ENCODE measurements around the gene MPHOSPH10.
"Not testable (repeated sequence)": the region's sequence is repeated elsewhere in the genome, so short reads cannot be mapped to it uniquely, and the experiment has no call there.

The MPHOSPH10 gene

DNA sequence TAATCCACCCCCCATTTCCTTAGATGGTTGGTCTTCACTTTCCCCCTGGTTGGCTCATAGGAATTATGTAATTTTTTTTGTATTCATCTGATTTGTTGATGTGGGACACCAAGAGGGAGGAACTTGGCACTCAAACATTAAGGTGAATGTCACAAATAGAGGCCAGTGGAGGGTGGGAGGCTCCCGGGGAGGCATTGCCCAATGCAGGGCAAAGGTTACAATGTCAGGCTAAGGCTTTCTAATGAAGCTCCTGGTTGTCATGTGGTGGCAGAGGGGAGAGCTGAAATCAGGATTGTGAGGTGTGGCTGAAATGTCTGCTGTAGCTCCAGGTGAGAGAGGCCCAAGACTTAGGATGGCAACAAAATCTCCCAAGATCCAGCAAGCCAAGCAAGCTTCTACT, 42.7 kb downstream of the MPHOSPH10 start:
- H4K20me1 ChIP-seq (ENCODE audit: insufficient read depth, low read length, poor library complexity, severe bottlenecking): no peaks in the 10 kb centered on the region
- H3K27me3 ChIP-seq (ENCODE audit: insufficient read depth, low read length, poor library complexity, severe bottlenecking): no peaks in the 10 kb centered on the region
- no peaks in the 10 kb centered on the region for H3F3A ChIP-seq (ENCODE audit: low read depth)
- H2AFZ ChIP-seq (ENCODE audit: low read length): no peak overlapping the region
- no peaks in the 10 kb centered on the region for H3K9me3 ChIP-seq (ENCODE audit: insufficient read depth, low read depth, low read length)
- H3K9ac ChIP-seq (ENCODE audit: low read depth, low read length, poor library complexity, severe bottlenecking): no peak overlapping the region
- no peaks in the 10 kb centered on the region for H3K36me3 ChIP-seq (ENCODE audit: insufficient read depth, low read length)
- no peak for TF ChIP-seq CTCF (conservative IDR thresholded peaks at IDR 0.05; ENCODE audit: low read length)
- TF ChIP-seq EZH2phosphoT487 (IDR thresholded peaks at IDR 0.05; ENCODE audit: borderline replicate concordance): no peak
- H3K9me2 ChIP-seq (replicated peaks; ENCODE audit: low read depth, low read length): no peaks in the 10 kb centered on the region
- H3K4me2 ChIP-seq (ENCODE audit: low read depth, low read length, poor library complexity, severe bottlenecking): no peak overlapping the region
- peaks cover 12% of the 10 kb centered on the region for H3K4me1 ChIP-seq (ENCODE audit: insufficient read depth, low read length, poor library complexity, severe bottlenecking)
- H3K4me3 ChIP-seq (ENCODE audit: low read length, poor library complexity, severe bottlenecking): no peak overlapping the region
- no peaks in the 10 kb centered on the region for H3K79me2 ChIP-seq (ENCODE audit: insufficient read depth, low read length)

DNA sequence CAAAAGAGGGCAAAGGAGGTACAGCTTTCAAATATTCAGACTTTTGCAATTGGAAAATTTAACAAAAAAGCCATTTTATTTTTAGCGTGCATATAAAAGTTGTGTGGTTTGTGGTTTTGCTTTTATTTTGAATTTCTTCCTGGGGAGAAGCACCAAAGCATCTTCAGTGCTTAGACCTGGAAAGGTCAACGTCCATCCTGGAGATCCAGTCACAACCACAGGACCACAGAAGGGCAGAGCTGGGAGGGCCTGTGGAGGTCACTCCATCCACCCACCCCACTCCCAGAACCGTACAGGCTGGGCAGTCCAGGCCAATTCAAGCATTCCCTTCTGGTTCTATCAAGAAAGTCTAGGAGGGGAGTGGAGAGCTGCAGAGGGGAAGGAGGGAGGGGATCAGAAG, 43.8 kb downstream of the MPHOSPH10 start:
- peak overlapping the region; percentile 33 for H3K4me3 ChIP-seq (ENCODE audit: low read length, poor library complexity, severe bottlenecking)
- H2AFZ ChIP-seq (ENCODE audit: low read length): peak overlapping the region; percentile 85
- H3K4me2 ChIP-seq (ENCODE audit: low read depth, low read length, poor library complexity, severe bottlenecking): peak overlapping the region; percentile 61
- peaks cover 12% of the 10 kb centered on the region for H3K4me1 ChIP-seq (ENCODE audit: insufficient read depth, low read length, poor library complexity, severe bottlenecking)
- H4K20me1 ChIP-seq (ENCODE audit: insufficient read depth, low read length, poor library complexity, severe bottlenecking): no peaks in the 10 kb centered on the region
- no peaks in the 10 kb centered on the region for H3K79me2 ChIP-seq (ENCODE audit: insufficient read depth, low read length)
- H3K9me3 ChIP-seq (ENCODE audit: insufficient read depth, low read depth, low read length): no peaks in the 10 kb centered on the region
- no peaks in the 10 kb centered on the region for H3K9me2 ChIP-seq (replicated peaks; ENCODE audit: low read depth, low read length)
- TF ChIP-seq CTCF (conservative IDR thresholded peaks at IDR 0.05; ENCODE audit: low read length): no peak
- TF ChIP-seq EZH2phosphoT487 (IDR thresholded peaks at IDR 0.05; ENCODE audit: borderline replicate concordance): no peak
- H3K27me3 ChIP-seq (ENCODE audit: insufficient read depth, low read length, poor library complexity, severe bottlenecking): no peaks in the 10 kb centered on the region
- H3F3A ChIP-seq (ENCODE audit: low read depth): no peaks in the 10 kb centered on the region
- no peak overlapping the region for H3K9ac ChIP-seq (ENCODE audit: low read depth, low read length, poor library complexity, severe bottlenecking)
- no peaks in the 10 kb centered on the region for H3K36me3 ChIP-seq (ENCODE audit: insufficient read depth, low read length)

DNA sequence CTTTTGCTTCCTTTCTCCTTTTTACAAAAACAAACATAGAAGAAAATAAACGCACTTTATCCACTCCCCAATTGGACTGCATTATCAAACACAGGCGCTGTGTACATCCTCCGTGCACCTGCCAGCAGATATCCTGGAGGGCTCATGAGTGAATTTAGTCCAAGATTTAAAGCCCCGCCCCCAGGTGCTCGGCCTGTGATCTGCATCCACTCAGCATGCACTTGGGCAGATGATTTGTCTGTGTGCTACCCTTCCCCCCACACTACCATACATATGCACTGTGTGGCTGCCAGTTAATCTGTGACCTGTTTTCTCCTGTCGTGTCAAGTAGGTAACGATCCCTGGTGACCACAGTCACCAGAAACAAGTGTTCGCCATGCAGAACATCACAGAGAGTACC, 48.4 kb downstream of the MPHOSPH10 start:
- not testable (repeated sequence) for H2AFZ ChIP-seq (ENCODE audit: low read length); H4K20me1 ChIP-seq (ENCODE audit: insufficient read depth, low read length, poor library complexity, severe bottlenecking); H3K27me3 ChIP-seq (ENCODE audit: insufficient read depth, low read length, poor library complexity, severe bottlenecking); H3K9me2 ChIP-seq (replicated peaks; ENCODE audit: low read depth, low read length); H3K4me3 ChIP-seq (ENCODE audit: low read length, poor library complexity, severe bottlenecking); H3K36me3 ChIP-seq (ENCODE audit: insufficient read depth, low read length); H3K4me2 ChIP-seq (ENCODE audit: low read depth, low read length, poor library complexity, severe bottlenecking); H3F3A ChIP-seq (ENCODE audit: low read depth); H3K79me2 ChIP-seq (ENCODE audit: insufficient read depth, low read length); H3K9ac ChIP-seq (ENCODE audit: low read depth, low read length, poor library complexity, severe bottlenecking); H3K9me3 ChIP-seq (ENCODE audit: insufficient read depth, low read depth, low read length)
- peaks cover 12% of the 10 kb centered on the region for H3K4me1 ChIP-seq (ENCODE audit: insufficient read depth, low read length, poor library complexity, severe bottlenecking)

- Histone ChIP-seq H2AFZ (ENCODE audit: low read length) (no peak overlapping the region), H3K9me2 (replicated peaks; ENCODE audit: low read depth, low read length) (no peaks in the 10 kb centered on the region), H3F3A (ENCODE audit: low read depth) (no peaks in the 10 kb centered on the region), H3K79me2 (ENCODE audit: insufficient read depth, low read length) (no peaks in the 10 kb centered on the region), H3K4me3 (ENCODE audit: low read length, poor library complexity, severe bottlenecking) (no peak overlapping the region), H4K20me1 (ENCODE audit: insufficient read depth, low read length, poor library complexity, severe bottlenecking) (no peaks in the 10 kb centered on the region), H3K27me3 (ENCODE audit: insufficient read depth, low read length, poor library complexity, severe bottlenecking) (no peaks in the 10 kb centered on the region), H3K4me1 (ENCODE audit: insufficient read depth, low read length, poor library complexity, severe bottlenecking) (no peaks in the 10 kb centered on the region), H3K4me2 (ENCODE audit: low read depth, low read length, poor library complexity, severe bottlenecking) (no peak overlapping the region), H3K9me3 (ENCODE audit: insufficient read depth, low read depth, low read length) (no peaks in the 10 kb centered on the region), H3K9ac (ENCODE audit: low read depth, low read length, poor library complexity, severe bottlenecking) (no peak overlapping the region), H3K36me3 (ENCODE audit: insufficient read depth, low read length) (no peaks in the 10 kb centered on the region)
- TF ChIP-seq CTCF (conservative IDR thresholded peaks at IDR 0.05; ENCODE audit: low read length): no peak
- TF ChIP-seq EZH2phosphoT487 (IDR thresholded peaks at IDR 0.05; ENCODE audit: borderline replicate concordance): no peak
These were observed 50.9 kb downstream of the MPHOSPH10 start for GRCh38 chr2:71181316-71181715.

DNA sequence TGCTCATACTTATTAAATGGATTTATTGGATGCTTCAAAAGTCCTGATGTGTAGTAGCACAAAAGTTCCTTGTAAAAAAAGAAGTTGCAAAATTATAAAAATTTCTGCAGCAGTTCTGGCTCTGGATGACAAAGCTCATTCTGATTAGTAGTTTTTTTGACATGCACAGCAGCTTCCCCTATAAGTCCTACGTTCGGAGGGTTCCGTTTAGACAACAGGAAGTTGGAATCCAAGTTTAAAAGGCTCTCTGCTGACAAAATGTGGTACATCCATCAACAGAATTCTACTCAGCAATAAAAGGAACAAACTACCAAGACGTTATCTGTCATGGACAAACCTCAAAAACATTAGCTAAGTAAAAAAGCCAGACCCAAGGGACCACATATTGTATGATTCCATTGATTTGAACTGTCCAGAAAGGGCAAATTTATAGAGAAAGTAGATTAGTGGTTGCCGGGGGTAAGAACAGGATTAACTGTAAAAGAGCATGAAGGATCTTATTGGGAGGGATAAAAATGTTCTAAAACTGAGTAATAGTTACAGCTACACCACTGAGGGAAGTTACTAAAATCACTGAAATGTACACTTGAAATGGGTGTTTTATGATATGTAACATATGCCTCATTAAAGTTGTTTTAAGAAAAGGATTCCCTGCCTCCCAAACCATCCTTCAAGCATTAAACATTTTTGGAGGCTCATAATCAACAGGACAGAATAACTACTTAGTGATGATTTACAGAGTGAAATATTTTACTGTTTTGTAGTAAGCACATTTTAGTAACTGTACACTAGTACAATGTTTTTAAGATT, 53.1 kb downstream of the MPHOSPH10 start:
- not testable (repeated sequence) for H3K9ac ChIP-seq (ENCODE audit: low read depth, low read length, poor library complexity, severe bottlenecking); H3K79me2 ChIP-seq (ENCODE audit: insufficient read depth, low read length); H3F3A ChIP-seq (ENCODE audit: low read depth); H3K4me3 ChIP-seq (ENCODE audit: low read length, poor library complexity, severe bottlenecking); H2AFZ ChIP-seq (ENCODE audit: low read length); H3K9me3 ChIP-seq (ENCODE audit: insufficient read depth, low read depth, low read length); H3K9me2 ChIP-seq (replicated peaks; ENCODE audit: low read depth, low read length); H3K4me1 ChIP-seq (ENCODE audit: insufficient read depth, low read length, poor library complexity, severe bottlenecking); H4K20me1 ChIP-seq (ENCODE audit: insufficient read depth, low read length, poor library complexity, severe bottlenecking); H3K4me2 ChIP-seq (ENCODE audit: low read depth, low read length, poor library complexity, severe bottlenecking); H3K36me3 ChIP-seq (ENCODE audit: insufficient read depth, low read length); H3K27me3 ChIP-seq (ENCODE audit: insufficient read depth, low read length, poor library complexity, severe bottlenecking)
